T-helper 2 cell (primary cell): Measurements from ENCODE around the gene EEPD1.

Source experiments
- DNase-seq, 5 experiments: peaks; one replicate each; pipeline versions ENCODE4 v3.0.0 to v3.0.0-alpha.2; 2012 to 2022

Gene EEPD1

DNA sequence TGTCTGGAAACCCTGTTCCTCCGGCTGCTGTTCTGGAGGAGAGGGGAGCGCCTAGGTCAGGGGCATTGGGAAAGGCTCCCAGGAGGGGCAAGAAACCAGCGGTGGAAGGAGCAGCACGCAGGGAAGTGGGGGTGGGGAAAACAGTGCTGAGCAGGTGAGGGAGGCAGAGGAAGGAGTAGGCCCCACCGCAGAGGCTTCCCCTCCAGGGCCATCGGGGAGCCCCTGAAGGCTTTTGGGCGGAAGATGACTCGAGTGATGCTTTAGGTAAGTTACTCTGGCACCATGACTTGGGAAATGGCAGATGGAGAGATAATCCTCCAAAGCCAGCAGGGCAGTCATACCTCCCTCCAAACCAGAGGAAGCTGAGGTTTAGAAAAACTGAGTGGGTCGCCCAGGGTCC, 130.1 kb downstream of the EEPD1 start:
- DNase-seq, result no peak

GRCh38 chr7:36283711-36284130, 130.7 kb downstream of the EEPD1 start:
- peak in 2 of 5 experiments; percentile 4 to 47 for DNase-seq

DNA sequence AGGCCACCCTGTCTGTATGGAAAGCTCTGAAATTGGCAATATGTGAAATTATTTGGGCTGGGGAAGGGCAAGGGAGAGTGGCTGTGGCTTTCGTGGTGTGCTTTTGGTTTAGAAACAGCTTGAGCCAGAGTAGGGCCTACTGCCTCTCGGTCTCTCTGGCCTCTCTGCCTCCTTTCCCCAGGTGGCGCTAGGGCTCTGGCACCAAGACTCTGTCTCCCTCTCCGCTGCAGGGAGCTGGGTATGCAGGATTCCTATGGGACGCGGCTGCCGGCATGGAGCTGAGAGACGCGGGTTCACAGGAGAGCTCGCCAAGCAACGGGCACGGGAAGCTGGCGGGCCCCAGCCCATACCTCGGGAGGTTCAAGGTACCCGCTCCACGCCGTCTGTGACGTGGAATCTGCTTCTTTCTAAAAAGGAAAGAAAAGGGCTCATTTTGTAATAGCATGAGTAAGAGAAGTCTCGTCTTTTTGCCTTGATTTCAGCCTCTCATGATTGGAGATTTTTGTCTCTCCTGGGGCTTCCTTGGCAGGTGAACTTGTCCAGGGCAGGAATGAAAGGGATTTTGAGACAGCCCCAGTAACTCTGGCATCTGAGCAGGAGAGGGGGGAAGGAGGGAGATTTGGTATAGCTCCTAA, 131.5 kb downstream of the EEPD1 start:
- DNase-seq, result no peak

- DNase-seq, result no peak
These were observed 132.2 kb downstream of the EEPD1 start for GRCh38 chr7:36285276-36285675.

DNA sequence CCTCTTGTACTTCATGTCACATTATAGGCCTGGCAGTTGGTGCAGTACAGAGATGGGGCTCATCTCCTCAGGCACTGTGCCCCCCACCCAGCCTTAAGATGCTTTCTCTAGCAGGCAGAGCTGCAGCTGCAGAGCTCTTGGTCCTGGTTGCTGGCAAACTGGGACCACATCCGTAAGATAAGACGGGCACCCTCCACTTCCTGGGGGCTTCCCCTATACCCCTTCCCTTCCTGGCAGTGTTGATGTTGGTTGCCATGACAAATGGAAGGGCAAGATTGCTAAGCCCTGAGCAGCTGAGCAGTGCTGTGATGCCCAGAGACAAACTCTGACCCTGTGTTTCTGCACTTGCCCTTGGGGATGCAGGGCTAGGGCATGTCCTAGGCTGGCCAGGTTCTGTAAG, 133.2 kb downstream of the EEPD1 start:
- DNase-seq, result peak in 3 of 5 experiments; percentile 60 to 93 (median 75)

DNA sequence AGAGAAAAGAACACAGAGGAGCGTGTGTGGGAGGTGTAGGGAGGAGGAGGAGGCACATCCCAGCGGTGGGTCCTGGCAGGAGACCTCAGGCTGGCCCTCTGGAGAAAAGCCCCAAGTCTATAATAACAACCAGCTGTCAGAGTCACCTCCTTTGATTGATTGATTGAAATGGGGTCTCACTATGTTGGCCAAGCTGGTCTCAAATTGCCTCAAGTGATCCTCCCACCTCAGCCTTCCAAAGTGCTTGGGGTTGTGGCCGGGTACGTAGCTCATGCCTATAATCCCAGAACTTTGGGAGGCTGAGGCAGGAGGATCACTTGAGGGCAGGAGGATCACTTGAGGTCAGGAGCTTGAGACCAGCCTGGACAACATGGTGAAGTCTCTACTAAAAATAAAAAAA, 133.6 kb downstream of the EEPD1 start:
- no peak for DNase-seq

DNA sequence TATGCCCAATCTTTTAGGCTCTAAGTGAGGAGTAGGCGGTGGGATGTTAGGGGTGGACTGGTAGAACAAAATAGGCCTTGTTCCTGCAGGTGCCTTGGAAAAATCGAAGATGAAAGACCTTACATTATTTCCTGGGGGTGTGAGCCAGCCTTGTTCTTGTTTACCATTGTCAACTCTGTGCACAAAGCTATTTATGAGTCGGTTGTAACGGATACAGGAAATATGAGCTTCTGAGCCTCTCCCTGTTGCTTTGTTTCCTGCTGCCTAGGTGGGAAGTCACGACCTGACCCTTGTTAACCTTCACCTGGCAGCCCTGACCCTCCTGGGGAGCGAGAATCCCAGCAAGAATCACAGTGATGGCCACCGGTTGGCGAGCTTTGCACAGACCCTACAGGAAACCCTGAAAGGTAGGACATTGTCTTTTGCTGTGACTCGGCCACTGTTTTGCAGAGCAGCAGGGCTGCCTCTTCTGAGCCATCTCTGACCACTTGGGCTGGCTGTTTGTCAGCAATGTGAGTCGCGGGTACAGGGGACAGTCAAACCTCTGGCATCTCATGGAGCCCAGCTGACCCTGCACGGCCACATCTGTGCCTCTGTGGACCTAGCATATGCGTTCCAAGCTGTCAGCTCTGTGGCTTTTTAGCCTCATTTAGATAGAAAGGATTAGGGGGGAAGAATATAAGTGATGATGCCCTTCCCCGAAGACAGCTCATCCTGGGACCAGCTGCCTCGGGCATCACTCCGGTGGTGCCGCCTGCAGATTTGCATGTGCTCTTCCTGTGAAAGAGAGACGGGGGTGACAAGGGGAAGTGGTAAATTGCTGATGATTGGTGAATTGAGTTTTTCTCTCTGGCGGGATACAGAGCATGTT, 134.6 kb downstream of the EEPD1 start:
- peak in 2 of 5 experiments; percentile 32 to 91 for DNase-seq

DNA sequence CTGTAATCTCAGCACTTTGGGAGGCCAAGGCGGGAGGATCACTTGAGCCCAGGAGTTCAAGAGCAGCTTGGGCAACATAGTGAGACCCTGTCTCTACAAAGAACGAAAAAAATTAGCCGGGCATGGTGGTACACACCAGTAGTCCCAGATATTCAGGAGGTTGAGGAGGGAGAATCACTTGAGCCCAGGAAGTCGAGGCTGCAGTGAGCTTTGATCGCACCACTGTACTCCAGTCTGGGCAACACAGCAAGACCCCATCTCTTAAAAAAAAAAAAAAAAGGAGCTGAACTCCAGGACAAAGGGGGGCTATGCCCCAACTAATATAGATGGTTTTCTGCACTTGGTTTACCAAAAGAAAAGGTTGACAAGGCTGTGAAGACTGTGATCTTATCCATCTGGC, 135.4 kb downstream of the EEPD1 start:
- no peak for DNase-seq

DNA sequence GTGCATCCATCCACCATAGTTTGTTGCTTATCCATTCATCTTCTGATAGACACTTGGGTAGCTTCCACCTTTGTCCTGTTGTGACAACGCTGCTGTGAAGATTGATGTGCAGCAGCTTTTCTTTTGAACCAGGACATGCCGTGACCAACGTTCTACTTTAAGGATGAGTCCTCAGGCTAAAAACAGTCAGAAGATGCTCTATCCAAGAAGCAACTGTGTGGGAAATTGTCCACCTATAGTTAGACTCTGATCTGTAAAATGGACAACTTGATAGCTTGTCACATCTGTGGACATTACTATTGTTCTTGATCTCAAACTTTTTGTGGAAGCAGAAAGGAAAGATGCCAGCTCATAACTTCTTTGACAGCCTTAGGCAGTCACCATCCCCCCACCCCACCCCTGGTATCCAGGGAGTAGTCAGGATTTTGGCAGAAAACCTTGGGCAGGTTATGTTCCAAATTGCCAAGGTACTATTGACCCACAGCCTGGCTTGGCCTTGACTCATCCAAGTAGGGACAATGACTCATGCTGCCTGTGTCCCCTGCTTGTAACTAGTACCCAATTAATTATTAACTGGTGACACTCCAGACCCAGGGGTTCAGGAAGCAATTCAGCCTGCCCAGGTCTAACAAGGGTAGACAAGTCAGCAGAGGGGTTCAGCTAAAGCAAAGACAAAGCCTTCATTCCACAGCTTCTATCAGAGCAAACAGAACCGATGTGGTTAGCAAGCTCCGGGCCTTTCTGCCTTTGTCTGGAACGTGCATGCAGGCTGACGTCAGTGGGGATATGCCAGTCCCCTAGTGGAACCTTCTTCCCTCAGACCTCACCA, 137.0 kb downstream of the EEPD1 start:
- DNase-seq, result no peak

DNA sequence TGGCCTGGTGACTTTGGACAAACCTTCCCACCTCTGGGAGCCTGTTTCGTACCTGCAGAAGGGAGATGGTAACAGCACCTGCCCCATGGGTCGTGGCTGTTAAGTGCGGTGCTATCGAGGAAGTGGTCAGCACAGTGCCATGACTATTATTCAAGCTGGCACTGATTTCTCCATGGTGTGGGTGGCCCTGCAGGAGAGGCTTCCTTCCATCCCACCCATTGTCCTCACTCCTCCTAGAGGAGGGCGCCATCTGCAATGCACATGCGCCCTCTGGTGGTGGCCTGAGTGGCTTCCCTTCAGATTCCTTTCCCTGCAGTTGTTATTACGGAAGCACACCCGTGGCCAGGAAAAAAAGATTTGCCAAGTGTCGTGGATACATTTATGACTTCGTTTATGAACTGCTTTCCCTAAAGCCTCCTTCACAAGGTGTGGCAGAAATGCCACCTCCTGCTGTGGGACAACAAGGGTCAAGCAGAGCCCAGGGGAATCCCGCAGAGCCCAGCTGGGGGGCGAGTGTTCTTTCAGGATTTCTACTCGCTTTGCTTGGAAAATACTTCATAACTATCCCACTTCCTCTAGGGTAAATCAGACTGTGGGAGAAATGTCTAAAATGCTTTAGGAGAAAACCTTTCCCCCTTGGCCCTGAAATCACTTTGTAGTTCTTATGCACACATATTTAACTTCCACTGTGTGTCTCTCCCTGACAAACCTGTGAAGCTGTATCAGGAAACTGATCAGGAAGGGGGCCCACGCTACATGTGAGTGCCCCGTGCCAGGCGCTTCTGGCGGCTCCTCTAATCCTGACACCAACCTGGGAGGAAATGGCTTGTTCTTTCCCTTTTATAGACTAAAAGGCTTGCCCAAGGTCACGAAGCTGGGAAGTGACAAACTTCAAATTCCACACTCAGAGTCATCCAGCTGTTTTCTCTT, 138.6 kb downstream of the EEPD1 start:
- peak; percentile 44 to 68 (median 62) for DNase-seq

DNA sequence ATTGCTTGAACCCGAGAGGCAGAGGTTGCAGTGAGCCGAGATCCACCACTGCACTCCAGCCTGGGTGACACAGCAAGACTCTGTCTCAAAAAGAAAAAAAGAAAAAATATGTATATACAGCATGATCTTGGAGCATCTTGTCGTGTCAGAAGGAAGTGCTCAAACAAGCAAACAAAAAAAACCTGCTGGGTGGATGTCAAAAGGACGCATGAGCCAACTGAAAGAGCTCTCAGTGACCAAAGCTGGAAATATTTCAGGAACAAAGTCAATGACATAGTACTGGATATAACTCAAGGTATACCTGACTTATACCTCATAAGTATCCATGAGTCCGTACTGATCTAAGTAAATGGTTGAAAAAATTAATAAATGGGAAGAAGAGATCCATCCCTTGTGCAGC, 142.0 kb downstream of the EEPD1 start:
- no peak for DNase-seq

- no peak for DNase-seq
These were observed 143.2 kb downstream of the EEPD1 start for GRCh38 chr7:36296284-36296683.

DNA sequence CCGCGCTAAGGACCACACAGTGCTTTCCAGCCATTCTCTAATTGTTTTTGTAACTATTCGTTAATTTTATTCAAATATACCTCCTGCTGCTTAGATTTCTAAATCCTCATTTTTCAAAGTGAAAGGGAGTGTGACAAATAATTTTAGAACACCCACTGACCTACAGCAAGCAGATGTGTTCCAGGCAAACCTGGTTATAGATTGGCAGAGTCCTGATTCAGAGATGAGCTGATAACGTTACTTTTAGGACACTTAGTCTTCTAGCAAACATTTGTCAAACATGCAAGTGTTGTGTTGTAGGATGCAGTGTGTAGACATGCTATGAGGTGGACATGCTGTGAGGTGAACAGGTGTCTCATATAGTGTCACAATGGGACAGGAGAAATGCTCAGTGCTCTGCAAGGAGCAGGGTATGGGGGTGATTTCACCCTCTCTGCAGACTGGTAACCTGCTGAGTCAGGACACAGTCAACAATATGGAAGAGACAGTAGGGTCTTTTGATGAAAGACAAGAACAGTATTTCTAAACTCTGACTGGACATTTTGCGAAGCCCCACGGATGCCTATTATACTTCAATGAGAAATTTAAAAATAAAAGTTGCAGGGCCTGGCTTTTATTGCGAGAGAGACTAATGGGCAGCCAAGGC, 144.4 kb downstream of the EEPD1 start:
- no peak for DNase-seq

GRCh38 chr7:36298106-36298505, 145.1 kb downstream of the EEPD1 start:
- no peak for DNase-seq

DNA sequence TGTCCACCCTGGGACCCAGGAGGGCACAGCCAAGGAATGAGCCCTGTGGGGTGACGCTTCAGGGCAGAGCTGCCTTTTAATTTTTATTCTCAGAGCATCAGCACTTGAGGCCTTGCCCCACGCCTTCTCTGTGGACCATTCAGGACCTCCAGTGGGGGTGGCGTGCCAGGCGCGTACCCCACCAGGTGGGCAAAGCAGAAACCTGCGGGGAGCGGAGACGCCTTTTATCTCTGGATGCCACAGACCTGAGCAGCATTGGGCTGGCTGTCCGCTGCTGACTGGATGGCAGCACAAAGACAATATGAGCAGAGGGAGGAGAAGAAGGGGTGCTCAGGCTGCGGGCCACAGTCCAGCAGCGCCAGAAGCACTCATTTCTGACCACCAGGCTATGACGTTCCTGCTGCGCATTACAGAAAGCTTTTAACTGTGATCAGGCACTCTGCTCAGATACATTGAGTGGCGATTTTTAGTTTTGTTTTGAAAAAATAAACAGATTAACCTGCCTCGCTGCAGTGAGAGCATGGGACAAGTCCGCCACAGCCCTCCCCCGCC, 146.2 kb downstream of the EEPD1 start:
- DNase-seq, result no peak

DNA sequence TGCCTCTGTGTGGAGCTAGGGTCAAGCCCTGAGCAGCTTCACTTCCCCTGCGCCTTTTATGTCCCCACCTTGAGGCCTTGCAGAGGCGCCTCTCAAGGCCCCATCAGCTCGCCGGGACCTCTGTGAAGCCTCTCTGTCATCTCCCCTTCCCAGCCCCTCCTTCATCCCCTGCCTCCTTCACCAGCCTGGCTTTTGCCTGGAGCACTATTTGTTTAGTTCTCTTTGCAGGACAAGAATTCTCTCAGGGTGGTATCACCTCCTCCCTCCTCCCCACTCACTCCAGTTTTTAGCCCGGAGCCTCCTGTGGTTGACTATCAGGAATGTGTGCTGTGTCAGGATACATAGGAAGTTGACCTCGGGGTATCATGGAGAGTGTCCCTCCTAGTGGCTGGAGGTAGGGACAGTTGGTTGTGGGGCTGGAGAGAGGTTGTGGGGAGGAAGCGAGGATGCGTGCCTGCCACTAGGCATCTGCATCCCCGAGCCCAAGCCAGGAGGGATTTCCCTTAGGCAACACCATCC, 146.8 kb downstream of the EEPD1 start:
- DNase-seq, result no peak

DNA sequence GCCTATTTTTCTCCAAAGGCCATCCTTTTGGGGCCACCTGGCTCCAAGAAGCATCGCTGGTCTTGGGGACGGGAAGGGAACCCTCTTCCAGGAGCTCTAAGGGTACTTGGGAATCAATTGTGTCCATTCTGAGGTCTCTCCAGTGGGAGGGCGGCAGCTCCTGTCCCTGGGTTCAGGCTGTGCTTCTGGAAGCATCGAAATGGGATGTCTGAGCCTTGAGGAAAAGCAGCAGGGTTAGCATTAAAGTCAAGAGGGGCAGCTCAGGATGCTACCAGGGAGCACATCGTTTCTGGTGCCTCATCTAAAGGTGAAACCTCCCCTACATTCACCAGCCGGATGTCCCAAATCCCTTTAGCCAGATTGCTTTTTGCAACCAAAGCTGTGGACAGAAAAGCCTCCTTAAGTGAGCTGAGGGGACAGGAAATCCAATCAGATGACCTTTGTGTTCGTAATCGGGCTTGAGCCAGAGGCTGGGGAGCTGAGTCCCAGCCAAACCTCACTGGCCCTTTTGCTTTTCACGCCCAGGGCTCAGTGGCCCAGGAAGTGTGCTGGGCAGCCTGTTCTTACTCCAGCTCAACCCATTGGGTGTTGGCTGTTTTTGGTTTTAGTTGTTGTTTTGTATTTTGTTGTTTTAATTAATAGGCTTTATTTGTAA, 147.8 kb downstream of the EEPD1 start:
- no peak for DNase-seq

GRCh38 chr7:36301914-36302771, 149.1 kb downstream of the EEPD1 start:
- DNase-seq, result no peak
